IMR-90 (cell line): ENCODE data around the gene FXYD4. TPM values are rescaled to one million over a fixed set of nuclear protein-coding genes. Genes with fewer than 3 reads are reported as not detected.

ENCODE experiments used
- ATAC-seq: fragments of 200-7000 bp; cut with Tn5 transposase; 2 replicates; pipeline ENCODE4 v1.9.1; 2020; ENCODE audit warnings: low read depth, mild to moderate bottlenecking, moderate library complexity
- BruUV-seq: library from RNA; stranded (reverse); fragments of 400-500 nt; replicated peaks from 2 replicates; lab custom pipeline; 2021; lab: Mats Ljungman, UMichigan
- CTCF ChIA-PET: fragments of 300-600 bp; formaldehyde crosslinking; extraction: SDS; loops from one replicate; lab custom pipeline; 2021; ENCODE audit warnings: antibody characterized with exemption; lab: Yijun Ruan, JAX
- POLR2A ChIA-PET: fragments of 300-600 bp; sonication (Branson Sonifier 250); formaldehyde crosslinking; loops from one replicate; lab custom pipeline; 2022; ENCODE audit warnings: antibody characterized with exemption; ENCODE audit not compliant: unreplicated experiment; lab: Charles Lee
- DNase-seq: peaks from one replicate; pipeline ENCODE4 v3.0.0; 2013
- H2AFZ ChIP-seq: replicated peaks from 2 replicates; pipeline ENCODE3; 2013; ENCODE audit warnings: low read length, mild to moderate bottlenecking; ENCODE audit not compliant: poor library complexity
- H2AK5ac ChIP-seq: 2 replicates; pipeline ENCODE4 v1.6.1; 2013; ENCODE audit warnings: low read depth, low read length, inconsistent platforms
- H2AK9ac ChIP-seq: replicated peaks from 2 replicates; pipeline ENCODE3; 2013; ENCODE audit warnings: mild to moderate bottlenecking, low read depth, low read length, moderate library complexity; ENCODE audit not compliant: poor library complexity
- H2BK120ac ChIP-seq: 2 replicates; pipeline ENCODE4 v1.6.1; 2013; ENCODE audit warnings: low read depth, low read length, inconsistent platforms
- H2BK15ac ChIP-seq: 3 replicates; pipeline ENCODE4 v1.6.1; 2013; ENCODE audit warnings: low read depth, low read length, inconsistent platforms
- H2BK20ac ChIP-seq: 2 replicates; pipeline ENCODE4 v1.6.1; 2013; ENCODE audit warnings: low read depth, mild to moderate bottlenecking, inconsistent platforms, low read length, moderate library complexity
- H2BK5ac ChIP-seq: 2 replicates; pipeline ENCODE4 v1.6.1; 2013; ENCODE audit warnings: mild to moderate bottlenecking, low read depth, low read length, inconsistent platforms; ENCODE audit not compliant: poor library complexity, severe bottlenecking
- H3K14ac ChIP-seq: replicated peaks from 2 replicates; pipeline ENCODE4 v1.6.1; 2013; ENCODE audit warnings: low read depth, low read length, inconsistent platforms
- H3K18ac ChIP-seq: 2 replicates; pipeline ENCODE4 v1.6.1; 2013; ENCODE audit warnings: low read depth, low read length, control low read depth
- H3K23ac ChIP-seq: 2 replicates; pipeline ENCODE4 v1.6.1; 2013; ENCODE audit warnings: low read depth, low read length, inconsistent platforms
- H3K27ac ChIP-seq: 2 replicates; pipeline ENCODE4 v1.5.1; 2013; ENCODE audit warnings: mild to moderate bottlenecking, control low read depth, low read length; ENCODE audit not compliant: insufficient read depth
- H3K27me3 ChIP-seq: 2 replicates; pipeline ENCODE4 v1.6.1; 2013; ENCODE audit warnings: low read length; ENCODE audit not compliant: control insufficient read depth, insufficient read depth
- H3K36me3 ChIP-seq: 2 replicates; pipeline ENCODE4 v1.6.1; 2013; ENCODE audit warnings: low read length, mixed read lengths; ENCODE audit not compliant: control insufficient read depth, insufficient read depth
- H3K4ac ChIP-seq: 2 replicates; pipeline ENCODE4 v1.6.1; 2013; ENCODE audit warnings: low read depth, low read length, inconsistent platforms
- H3K4me1 ChIP-seq: 2 replicates; pipeline ENCODE4 v1.6.1; 2013; ENCODE audit warnings: low read length, mixed read lengths; ENCODE audit not compliant: control insufficient read depth, insufficient read depth
- H3K4me2 ChIP-seq: 2 replicates; pipeline ENCODE4 v1.6.1; 2013; ENCODE audit warnings: low read depth, mild to moderate bottlenecking, control low read depth, low read length, moderate library complexity
- H3K4me3 ChIP-seq: 2 replicates; pipeline ENCODE4 v1.5.1; 2013; ENCODE audit warnings: low read depth, mild to moderate bottlenecking, control low read depth, low read length, moderate library complexity; ENCODE audit not compliant: insufficient read depth
- H3K56ac ChIP-seq: 2 replicates; pipeline ENCODE4 v1.6.1; 2013; ENCODE audit warnings: low read length, inconsistent platforms; ENCODE audit not compliant: insufficient read depth; ENCODE audit errors: extremely low read depth
- H3K79me1 ChIP-seq, 2 experiments: 2 replicates each; pipeline ENCODE4 v1.6.1; 2013; ENCODE audit warnings: low read length in 2 of 2, inconsistent platforms in 1 of 2, low read depth in 1 of 2
- H3K9ac ChIP-seq: 2 replicates; pipeline ENCODE4 v1.6.1; 2013; ENCODE audit warnings: low read depth, low read length, control low read depth
- H3K9me1 ChIP-seq: 2 replicates; pipeline ENCODE4 v1.6.1; 2013; ENCODE audit warnings: low read length, inconsistent platforms; ENCODE audit not compliant: insufficient read depth
- H3K9me3 ChIP-seq: 2 replicates; pipeline ENCODE4 v1.6.1; 2013; ENCODE audit warnings: low read length; ENCODE audit not compliant: control insufficient read depth, insufficient read depth
- H4K20me1 ChIP-seq: 2 replicates; pipeline ENCODE4 v1.6.1; 2013; ENCODE audit warnings: low read length, inconsistent platforms; ENCODE audit not compliant: insufficient read depth
- H4K5ac ChIP-seq: 2 replicates; pipeline ENCODE4 v1.6.1; 2013; ENCODE audit warnings: mild to moderate bottlenecking, low read depth, low read length, control low read depth
- H4K8ac ChIP-seq, 2 experiments: 2 replicates each; pipeline ENCODE4 v1.6.1; 2013; ENCODE audit warnings: low read depth in 2 of 2, low read length in 2 of 2, control low read depth in 1 of 2, inconsistent platforms in 1 of 2
- H4K91ac ChIP-seq: 2 replicates; pipeline ENCODE4 v1.6.1; 2013; ENCODE audit warnings: low read depth, low read length, inconsistent platforms; ENCODE audit not compliant: insufficient read depth
- BHLHE40 ChIP-seq: fragments of 150-350 bp; IDR thresholded peaks from 2 replicates; pipeline ENCODE4 v1.6.1; 2016; ENCODE audit warnings: mild to moderate bottlenecking, low read depth, low read length
- CEBPB ChIP-seq: IDR thresholded peaks from 2 replicates; pipeline ENCODE4 v1.6.1; 2012; ENCODE audit warnings: low read depth, low read length, improper control_type of control experiment
- CHD1 ChIP-seq: IDR thresholded peaks from 2 replicates; pipeline ENCODE4 v1.6.1; 2012; ENCODE audit warnings: low read depth, low read length, improper control_type of control experiment
- FOS ChIP-seq: fragments of 150-350 bp; IDR thresholded peaks from 2 replicates; pipeline ENCODE4 v1.6.1; 2016; ENCODE audit warnings: low read depth, low read length
- MAZ ChIP-seq: IDR thresholded peaks from 2 replicates; pipeline ENCODE4 v1.6.1; 2012; ENCODE audit warnings: low read depth, mild to moderate bottlenecking, low read length, improper control_type of control experiment, moderate library complexity, borderline replicate concordance
- MXI1 ChIP-seq: IDR thresholded peaks from 2 replicates; pipeline ENCODE4 v1.6.1; 2012; ENCODE audit warnings: low read depth, mild to moderate bottlenecking, low read length, moderate library complexity, borderline replicate concordance
- NFE2L2 ChIP-seq: fragments of 150-350 bp; IDR thresholded peaks from 2 replicates; pipeline ENCODE4 v1.6.1; 2016; ENCODE audit warnings: low read depth, mild to moderate bottlenecking, low read length
- POLR2A ChIP-seq: IDR thresholded peaks from 2 replicates; pipeline ENCODE4 v1.6.1; 2012; ENCODE audit warnings: mild to moderate bottlenecking, low read depth, low read length
- RAD21 ChIP-seq: IDR thresholded peaks from 2 replicates; pipeline ENCODE4 v1.6.1; 2012; ENCODE audit warnings: low read length, improper control_type of control experiment
- RCOR1 ChIP-seq: IDR thresholded peaks from 2 replicates; pipeline ENCODE4 v1.6.1; 2012; ENCODE audit warnings: mild to moderate bottlenecking, low read length, improper control_type of control experiment; ENCODE audit not compliant: insufficient replicate concordance
- RFX5 ChIP-seq: IDR thresholded peaks from 2 replicates; pipeline ENCODE4 v1.8.0; 2012; ENCODE audit warnings: low read depth, mild to moderate bottlenecking, low read length, moderate library complexity
- SMC3 ChIP-seq: fragments of 150-350 bp; IDR thresholded peaks from 2 replicates; pipeline ENCODE4 v1.6.1; 2016; ENCODE audit warnings: low read depth, mild to moderate bottlenecking, antibody characterized with exemption, low read length, moderate library complexity
- WGBS, 2 experiments: methylation state at CpG; one replicate each; pipeline versions ENCODE4 v1.1.5 to v1.1.7; 2013; ENCODE audit warnings: missing lambda C conversion rate in 2 of 2; ENCODE audit not compliant: insufficient read length in 1 of 2; ENCODE audit errors: extremely low coverage in 2 of 2; 5-methylcytosine and 5-hydroxymethylcytosine counted together
- dilution Hi-C: fragments of 300-500 bp; cut with HindIII; formaldehyde crosslinking; loops from one replicate; pipeline ENCODE4 v1.14.3; 2018; ENCODE audit warnings: low sequenced_read_pairs; ENCODE audit not compliant: unreplicated experiment
- in situ Hi-C: fragments of 300-500 bp; cut with MboI; formaldehyde crosslinking; loops from 3 replicates; pipeline ENCODE4 v1.14.3; 2019; ENCODE audit warnings: low sequenced_read_pairs, inconsistent platforms, mixed read lengths
- intact Hi-C: fragments of 100-400 bp; cut with micrococcal nuclease; formaldehyde crosslinking; loops from 2 replicates; pipeline ENCODE4 v1.10.0; 2022
- polyA plus RNA-seq, 3 experiments: library from polyadenylated mRNA; depleted of rRNA; stranded (reverse); fragments of >200 nt; gene quantifications; 2 replicates each; pipeline ENCODE4 v1.2.3, GENCODE V29; 2012; ENCODE audit warnings: low replicate concordance in 1 of 3
- total RNA-seq: library from RNA; depleted of rRNA; stranded (reverse); fragments of >200 nt; gene quantifications from 2 replicates; pipeline ENCODE4 v1.2.3, GENCODE V29; 2012
- TF ChIP-seq, protein P1 (sequence below): fragments of 150-350 bp; IDR thresholded peaks from 2 replicates; pipeline ENCODE4 v1.6.1; 2017; ENCODE audit warnings: mild to moderate bottlenecking, antibody characterized with exemption, low read length, low read depth
- TF ChIP-seq, protein P2 (sequence below): conservative IDR thresholded peaks from 2 replicates; pipeline ENCODE4 v1.5.1; 2012; ENCODE audit warnings: mild to moderate bottlenecking, low read depth, low read length, improper control_type of control experiment
- TF ChIP-seq, protein P3 (sequence below): fragments of 150-350 bp; IDR thresholded peaks from 2 replicates; pipeline ENCODE4 v1.6.1; 2016; ENCODE audit warnings: low read depth, mild to moderate bottlenecking, low read length, moderate library complexity, borderline replicate concordance

FXYD4 gene
- total and polyA plus RNA-seq, 2 of the 4 experiments (the other 2 are of a cell fraction), result not detected

DNA sequence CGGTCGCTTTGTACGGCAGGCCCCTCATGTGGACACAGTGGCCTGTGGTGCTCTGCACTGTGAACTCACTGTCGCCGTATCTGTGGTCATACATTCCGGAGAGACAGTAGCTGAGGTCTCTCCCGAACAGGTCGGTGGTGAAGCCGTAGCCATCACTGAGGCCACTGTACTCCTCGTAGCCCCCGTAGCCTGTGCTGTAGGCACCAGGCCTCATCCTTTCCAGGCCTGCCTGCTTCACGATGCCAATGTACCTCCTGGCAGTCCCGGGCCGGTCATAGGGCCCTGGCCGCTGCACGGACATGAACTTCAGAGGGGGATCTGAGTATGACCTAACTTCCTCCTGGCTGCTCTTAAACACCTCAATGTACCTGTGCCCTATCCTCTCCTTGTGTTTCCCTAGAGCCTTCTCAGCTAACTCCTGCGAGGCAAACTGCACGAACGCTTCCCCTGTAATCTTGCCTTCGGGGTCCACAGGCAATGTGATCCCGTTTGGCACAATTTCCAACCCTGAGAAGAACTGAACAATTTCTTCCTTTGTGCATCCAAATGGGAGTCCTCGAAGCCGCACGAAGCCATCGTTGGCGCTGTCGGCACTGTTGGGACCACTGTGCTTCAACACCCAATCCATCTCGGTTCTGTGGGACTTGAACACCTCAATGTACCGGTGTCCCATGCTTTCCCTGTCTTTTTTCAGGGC is 15.7 kb downstream of the FXYD4 start:
- Histone ChIP-seq H3K9me1 (peaks cover 3% of the 10 kb centered on the region), H2BK120ac (no peak overlapping the region), H3K56ac (no peak overlapping the region), H3K36me3 (peaks cover 52% of the 10 kb centered on the region), H3K79me1 (peaks cover 29 to 44% of the 10 kb centered on the region in 2 experiments), H3K23ac (no peak overlapping the region), H3K27me3 (no peaks in the 10 kb centered on the region), H4K91ac (no peak overlapping the region), H2BK5ac (no peak overlapping the region), H4K8ac (no peak overlapping the region), H3K4me2 (no peak overlapping the region), H2BK20ac (no peak overlapping the region), H3K9ac (no peak overlapping the region), H3K9me3 (no peaks in the 10 kb centered on the region), H3K14ac (no peak overlapping the region), H3K4me1 (no peaks in the 10 kb centered on the region), H2AK5ac (no peak overlapping the region), H2BK15ac (no peak overlapping the region), H3K18ac (no peak overlapping the region), H2AFZ (no peak overlapping the region), H4K5ac (no peak overlapping the region), H4K20me1 (peaks cover 63% of the 10 kb centered on the region), H3K4ac (no peak overlapping the region), H3K4me3 (no peak overlapping the region), H3K27ac (no peak overlapping the region), H2AK9ac (no peak overlapping the region)
- WGBS, 2 experiments, result 97% methylated on average over 23 of the region's 29 CpGs; no CpG with 5 or more reads in 1 of the 2 experiments
- no peak for ATAC-seq
- no peak for TF ChIP-seq NFE2L2
- TF ChIP-seq SMC3, result no peak
- no peak for TF ChIP-seq MXI1
- no peak for TF ChIP-seq CEBPB
- TF ChIP-seq FOS, result no peak
- TF ChIP-seq, protein P1, sequence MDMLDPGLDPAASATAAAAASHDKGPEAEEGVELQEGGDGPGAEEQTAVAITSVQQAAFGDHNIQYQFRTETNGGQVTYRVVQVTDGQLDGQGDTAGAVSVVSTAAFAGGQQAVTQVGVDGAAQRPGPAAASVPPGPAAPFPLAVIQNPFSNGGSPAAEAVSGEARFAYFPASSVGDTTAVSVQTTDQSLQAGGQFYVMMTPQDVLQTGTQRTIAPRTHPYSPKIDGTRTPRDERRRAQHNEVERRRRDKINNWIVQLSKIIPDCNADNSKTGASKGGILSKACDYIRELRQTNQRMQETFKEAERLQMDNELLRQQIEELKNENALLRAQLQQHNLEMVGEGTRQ, result no peak
- TF ChIP-seq, protein P2, sequence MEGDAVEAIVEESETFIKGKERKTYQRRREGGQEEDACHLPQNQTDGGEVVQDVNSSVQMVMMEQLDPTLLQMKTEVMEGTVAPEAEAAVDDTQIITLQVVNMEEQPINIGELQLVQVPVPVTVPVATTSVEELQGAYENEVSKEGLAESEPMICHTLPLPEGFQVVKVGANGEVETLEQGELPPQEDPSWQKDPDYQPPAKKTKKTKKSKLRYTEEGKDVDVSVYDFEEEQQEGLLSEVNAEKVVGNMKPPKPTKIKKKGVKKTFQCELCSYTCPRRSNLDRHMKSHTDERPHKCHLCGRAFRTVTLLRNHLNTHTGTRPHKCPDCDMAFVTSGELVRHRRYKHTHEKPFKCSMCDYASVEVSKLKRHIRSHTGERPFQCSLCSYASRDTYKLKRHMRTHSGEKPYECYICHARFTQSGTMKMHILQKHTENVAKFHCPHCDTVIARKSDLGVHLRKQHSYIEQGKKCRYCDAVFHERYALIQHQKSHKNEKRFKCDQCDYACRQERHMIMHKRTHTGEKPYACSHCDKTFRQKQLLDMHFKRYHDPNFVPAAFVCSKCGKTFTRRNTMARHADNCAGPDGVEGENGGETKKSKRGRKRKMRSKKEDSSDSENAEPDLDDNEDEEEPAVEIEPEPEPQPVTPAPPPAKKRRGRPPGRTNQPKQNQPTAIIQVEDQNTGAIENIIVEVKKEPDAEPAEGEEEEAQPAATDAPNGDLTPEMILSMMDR, result no peak
- TF ChIP-seq MAZ, result no peak
- no peak for TF ChIP-seq RFX5
- TF ChIP-seq, protein P3, sequence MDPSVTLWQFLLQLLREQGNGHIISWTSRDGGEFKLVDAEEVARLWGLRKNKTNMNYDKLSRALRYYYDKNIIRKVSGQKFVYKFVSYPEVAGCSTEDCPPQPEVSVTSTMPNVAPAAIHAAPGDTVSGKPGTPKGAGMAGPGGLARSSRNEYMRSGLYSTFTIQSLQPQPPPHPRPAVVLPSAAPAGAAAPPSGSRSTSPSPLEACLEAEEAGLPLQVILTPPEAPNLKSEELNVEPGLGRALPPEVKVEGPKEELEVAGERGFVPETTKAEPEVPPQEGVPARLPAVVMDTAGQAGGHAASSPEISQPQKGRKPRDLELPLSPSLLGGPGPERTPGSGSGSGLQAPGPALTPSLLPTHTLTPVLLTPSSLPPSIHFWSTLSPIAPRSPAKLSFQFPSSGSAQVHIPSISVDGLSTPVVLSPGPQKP, result no peak
- no peak for TF ChIP-seq CHD1
- no peak for TF ChIP-seq POLR2A
- no peak for TF ChIP-seq RAD21
- no peak for TF ChIP-seq RCOR1
- no peak for TF ChIP-seq BHLHE40
- CTCF ChIA-PET, result no interaction called here
- POLR2A ChIA-PET, result no interaction called here
- in situ Hi-C loops (no loop called here), dilution Hi-C loops (no loop called here), intact Hi-C loops (no loop called here)
- DNase-seq, result no peak
- BruUV-seq, result TSS peak; percentile 76
